AG09309 (cell line): ENCODE measurements around the gene HSF4.
A peak's percentile ranks its signal among the peaks of the same experiment; 100 is the strongest.

ENCODE experiments used
- DNase-seq: peaks from one replicate; pipeline ENCODE4 v3.0.0-alpha.2; 2010; ENCODE audit warnings: low read depth
- H3K4me3 ChIP-seq: 2 replicates; pipeline ENCODE4 v1.5.1; 2011; ENCODE audit warnings: mild to moderate bottlenecking, low read depth, low read length, moderate library complexity; ENCODE audit not compliant: control insufficient read depth
- TF ChIP-seq, protein P1 (sequence below): IDR thresholded peaks from 2 replicates; pipeline ENCODE4 v1.5.1; 2011; ENCODE audit warnings: mild to moderate bottlenecking, low read depth, low read length, inconsistent platforms; ENCODE audit not compliant: insufficient read depth, control insufficient read depth; ENCODE audit errors: missing control alignments

Gene HSF4

GRCh38 chr16:67166598-67167168 lies 2.1 kb downstream of the HSF4 start:
- TF ChIP-seq, protein P1, sequence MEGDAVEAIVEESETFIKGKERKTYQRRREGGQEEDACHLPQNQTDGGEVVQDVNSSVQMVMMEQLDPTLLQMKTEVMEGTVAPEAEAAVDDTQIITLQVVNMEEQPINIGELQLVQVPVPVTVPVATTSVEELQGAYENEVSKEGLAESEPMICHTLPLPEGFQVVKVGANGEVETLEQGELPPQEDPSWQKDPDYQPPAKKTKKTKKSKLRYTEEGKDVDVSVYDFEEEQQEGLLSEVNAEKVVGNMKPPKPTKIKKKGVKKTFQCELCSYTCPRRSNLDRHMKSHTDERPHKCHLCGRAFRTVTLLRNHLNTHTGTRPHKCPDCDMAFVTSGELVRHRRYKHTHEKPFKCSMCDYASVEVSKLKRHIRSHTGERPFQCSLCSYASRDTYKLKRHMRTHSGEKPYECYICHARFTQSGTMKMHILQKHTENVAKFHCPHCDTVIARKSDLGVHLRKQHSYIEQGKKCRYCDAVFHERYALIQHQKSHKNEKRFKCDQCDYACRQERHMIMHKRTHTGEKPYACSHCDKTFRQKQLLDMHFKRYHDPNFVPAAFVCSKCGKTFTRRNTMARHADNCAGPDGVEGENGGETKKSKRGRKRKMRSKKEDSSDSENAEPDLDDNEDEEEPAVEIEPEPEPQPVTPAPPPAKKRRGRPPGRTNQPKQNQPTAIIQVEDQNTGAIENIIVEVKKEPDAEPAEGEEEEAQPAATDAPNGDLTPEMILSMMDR, result no peak
- no peak overlapping the region for H3K4me3 ChIP-seq
- no peak for DNase-seq

DNA sequence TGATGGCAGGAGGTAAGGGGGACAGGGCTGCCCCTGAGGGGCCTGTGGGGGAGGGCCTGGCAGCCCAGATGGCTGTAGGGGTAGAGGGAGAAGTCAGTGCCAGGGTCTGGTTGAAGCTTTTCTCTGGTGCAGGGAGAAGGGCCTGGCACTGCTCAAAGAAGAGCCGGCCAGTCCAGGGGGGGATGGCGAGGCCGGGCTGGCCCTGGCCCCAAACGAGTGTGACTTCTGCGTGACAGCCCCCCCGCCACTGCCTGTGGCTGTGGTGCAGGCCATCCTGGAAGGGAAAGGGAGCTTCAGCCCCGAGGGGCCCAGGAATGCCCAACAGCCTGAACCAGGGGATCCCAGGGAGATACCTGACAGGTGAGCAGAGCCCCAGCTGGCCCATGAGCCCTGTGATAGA lies 3.0 kb downstream of the HSF4 start:
- DNase-seq, result no peak
- TF ChIP-seq, protein P1, result no peak
- H3K4me3 ChIP-seq, result no peak overlapping the region

GRCh38 chr16:67169011-67169451 lies 4.5 kb downstream of the HSF4 start:
- no peak for DNase-seq
- TF ChIP-seq, protein P1, result no peak
- no peak overlapping the region for H3K4me3 ChIP-seq

DNA sequence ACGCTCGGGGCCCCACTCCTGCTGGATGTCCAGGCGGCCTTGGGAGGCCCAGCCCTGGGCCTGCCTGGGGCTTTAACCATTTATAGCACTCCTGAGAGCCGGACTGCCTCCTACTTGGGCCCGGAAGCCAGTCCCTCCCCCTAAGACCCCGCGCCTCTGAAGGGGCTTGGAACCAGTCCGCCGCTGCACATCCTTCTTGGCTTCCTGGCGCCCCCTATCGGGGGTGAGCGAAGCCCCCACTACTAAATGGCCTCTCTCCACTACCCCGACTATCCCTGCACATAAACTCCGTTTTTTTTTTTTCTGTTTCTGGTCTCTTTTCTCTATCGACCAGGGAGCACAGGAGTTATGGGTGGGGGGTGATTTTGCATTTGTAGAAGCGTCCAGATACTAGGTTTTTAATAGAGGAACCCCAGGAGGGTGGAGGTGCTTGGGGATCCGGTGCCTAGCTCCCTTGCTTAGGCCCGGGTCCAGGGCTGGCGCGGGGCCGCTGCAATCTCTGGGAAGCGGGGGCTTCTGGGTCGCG lies 5.2 kb downstream of the HSF4 start:
- H3K4me3 ChIP-seq, result peak overlapping the region; percentile 50
- TF ChIP-seq, protein P1, result peak; percentile 70
- no peak for DNase-seq

- peak within 1 kb of the TSS; percentile 50 for H3K4me3 ChIP-seq
- DNase-seq, result no peak
- TF ChIP-seq, protein P1, result peak; percentile 14
Observed at GRCh38 chr16:67170168-67170948, 5.8 kb downstream of the HSF4 start, which contains the start of gene NOL3. Gene NOL3, plus strand, starts transcription at chr16:67170538.

- no peak for DNase-seq
- H3K4me3 ChIP-seq, result peak overlapping the region; percentile 50
- TF ChIP-seq, protein P1, result no peak
Observed at GRCh38 chr16:67170949-67171649, 6.6 kb downstream of the HSF4 start.
